Mucosa of stomach (tissue), 1 donor: ENCODE results near the gene SEC23B.
A peak's percentile ranks its signal among the peaks of the same experiment; 100 is the strongest.

Experiments
- H3K27me3 ChIP-seq: one replicate; pipeline ENCODE4 v1.7.0; 2013; ENCODE audit warnings: mild to moderate bottlenecking, low read length; ENCODE audit not compliant: control insufficient read depth, insufficient read depth
- H3K36me3 ChIP-seq: one replicate; pipeline ENCODE4 v1.7.0; 2013; ENCODE audit warnings: low read length; ENCODE audit not compliant: control insufficient read depth, insufficient read depth
- H3K4me1 ChIP-seq: one replicate; pipeline ENCODE4 v1.7.0; 2013; ENCODE audit warnings: mild to moderate bottlenecking, low read length; ENCODE audit not compliant: control insufficient read depth, insufficient read depth
- H3K4me3 ChIP-seq: one replicate; pipeline ENCODE4 v1.7.0; 2013; ENCODE audit warnings: low read length
- H3K9ac ChIP-seq: one replicate; pipeline ENCODE4 v1.7.0; 2013; ENCODE audit warnings: mild to moderate bottlenecking, low read length, moderate library complexity
- H3K9me3 ChIP-seq: one replicate; pipeline ENCODE4 v1.7.0; 2013; ENCODE audit warnings: mild to moderate bottlenecking, low read length, moderate library complexity; ENCODE audit not compliant: control insufficient read depth
- donor health status: Pancreatic carcinoma.

SEC23B gene

DNA sequence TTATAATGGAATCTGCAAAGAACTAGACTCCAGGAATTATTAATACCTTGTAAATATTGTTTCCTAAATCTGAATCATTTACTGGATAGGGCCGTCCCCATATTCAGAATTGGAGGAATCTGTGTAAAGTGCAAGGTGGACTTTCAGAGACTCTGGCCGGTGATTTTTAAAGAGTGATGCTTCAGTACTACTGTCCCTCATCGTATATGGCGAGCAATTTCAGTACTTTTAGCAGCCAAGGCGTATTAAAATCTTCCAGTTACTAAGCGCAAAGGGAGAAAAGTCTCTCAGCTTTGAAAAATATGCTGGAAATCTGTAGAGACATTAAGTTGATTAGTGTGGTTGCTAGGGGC, 60.0 kb downstream of the SEC23B start:
- Histone ChIP-seq H3K36me3 (no peaks in the 10 kb centered on the region), H3K9me3 (no peaks in the 10 kb centered on the region), H3K4me3 (peak overlapping the region; percentile 66), H3K27me3 (no peaks in the 10 kb centered on the region), H3K9ac (peak overlapping the region; percentile 74), H3K4me1 (no peaks in the 10 kb centered on the region)

DNA sequence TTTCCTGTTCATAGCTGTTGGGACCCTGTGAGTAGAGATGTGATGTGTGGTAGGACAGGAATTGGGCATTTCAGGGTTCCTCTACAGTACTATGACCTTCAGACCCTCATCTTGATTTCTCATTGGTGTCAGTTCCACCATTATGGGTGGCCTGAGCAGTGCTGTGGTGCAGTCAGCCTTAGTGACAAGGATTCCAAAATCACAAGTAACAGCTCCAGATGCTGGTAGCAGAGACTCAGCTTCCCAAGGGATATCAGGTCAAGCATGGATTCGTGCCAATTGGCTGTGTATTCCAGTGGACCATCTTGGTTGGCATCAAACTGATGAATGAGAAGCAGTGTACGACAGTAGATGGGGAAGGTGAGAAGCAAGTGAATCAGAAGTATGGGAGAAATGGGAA, 63.3 kb downstream of the SEC23B start:
- Histone ChIP-seq H3K9ac (no peak overlapping the region), H3K36me3 (no peaks in the 10 kb centered on the region), H3K27me3 (no peaks in the 10 kb centered on the region), H3K9me3 (no peaks in the 10 kb centered on the region), H3K4me1 (no peaks in the 10 kb centered on the region), H3K4me3 (no peak overlapping the region)

DNA sequence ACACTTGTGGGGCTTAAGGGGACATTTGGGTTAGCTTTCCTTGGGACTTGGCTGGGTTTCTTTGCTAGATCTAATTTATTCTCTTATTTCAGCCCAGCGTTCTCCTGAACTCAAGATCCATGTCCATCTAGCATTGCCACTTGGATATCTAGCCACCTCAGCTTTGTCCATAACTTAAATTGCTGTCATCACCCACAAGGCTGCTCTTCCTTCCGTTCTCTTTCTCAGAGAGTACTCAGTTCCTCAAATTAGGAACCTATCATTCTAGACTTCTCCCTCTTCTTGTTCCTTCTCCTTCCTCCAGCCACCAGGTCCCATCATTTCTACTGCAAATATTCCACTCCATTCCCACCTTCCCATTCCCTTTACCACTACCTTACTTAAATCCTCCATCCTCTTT, 63.8 kb downstream of the SEC23B start:
- Histone ChIP-seq H3K9ac (no peak overlapping the region), H3K9me3 (no peaks in the 10 kb centered on the region), H3K4me3 (no peak overlapping the region), H3K4me1 (no peaks in the 10 kb centered on the region), H3K27me3 (no peaks in the 10 kb centered on the region), H3K36me3 (no peaks in the 10 kb centered on the region)

DNA sequence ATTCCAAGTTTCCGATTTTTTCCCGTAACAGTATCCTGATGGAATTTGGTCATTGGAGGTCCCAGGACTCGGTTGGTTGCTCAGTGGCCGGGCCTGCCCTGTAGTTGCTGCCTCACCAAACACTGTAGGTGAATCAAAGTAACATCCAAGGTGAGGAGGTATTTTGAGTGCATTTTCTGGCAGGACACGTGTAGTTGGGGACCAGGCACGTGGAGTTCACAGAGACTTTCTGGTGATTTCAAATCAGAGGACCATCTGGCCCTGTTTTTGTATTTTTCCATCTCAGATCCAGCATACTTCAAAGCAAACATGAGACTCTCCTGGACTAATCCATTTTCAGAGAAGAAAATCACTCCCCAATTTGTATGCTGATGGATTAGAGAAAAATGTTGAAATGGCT, 70.2 kb downstream of the SEC23B start:
- H3K9ac ChIP-seq = no peak overlapping the region
- H3K27me3 ChIP-seq = no peaks in the 10 kb centered on the region
- no peaks in the 10 kb centered on the region for H3K36me3 ChIP-seq
- H3K4me3 ChIP-seq = no peak overlapping the region
- H3K4me1 ChIP-seq = no peaks in the 10 kb centered on the region
- H3K9me3 ChIP-seq = no peaks in the 10 kb centered on the region

DNA sequence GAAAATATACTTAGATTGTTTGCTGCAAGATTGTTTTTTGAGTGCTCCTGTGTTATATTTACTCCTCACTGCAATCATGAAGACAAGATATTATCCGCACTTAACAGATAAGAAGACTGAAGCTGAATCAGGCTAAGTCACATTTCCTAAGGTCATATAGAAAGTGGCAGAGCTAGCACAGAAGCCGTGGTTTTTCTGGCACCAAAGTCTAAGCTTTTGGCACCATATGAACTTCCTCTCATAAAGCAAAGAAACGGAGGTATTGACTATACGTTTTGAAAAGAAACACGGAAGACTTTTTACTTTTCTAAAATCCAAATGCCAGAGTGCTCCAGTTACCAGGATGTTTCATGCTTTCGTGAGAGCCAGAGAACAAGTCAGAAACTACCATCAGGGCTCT, 70.8 kb downstream of the SEC23B start:
- Histone ChIP-seq H3K9me3 (no peaks in the 10 kb centered on the region), H3K27me3 (no peaks in the 10 kb centered on the region), H3K4me3 (no peak overlapping the region), H3K36me3 (no peaks in the 10 kb centered on the region), H3K9ac (peak overlapping the region; percentile 35), H3K4me1 (no peaks in the 10 kb centered on the region)

DNA sequence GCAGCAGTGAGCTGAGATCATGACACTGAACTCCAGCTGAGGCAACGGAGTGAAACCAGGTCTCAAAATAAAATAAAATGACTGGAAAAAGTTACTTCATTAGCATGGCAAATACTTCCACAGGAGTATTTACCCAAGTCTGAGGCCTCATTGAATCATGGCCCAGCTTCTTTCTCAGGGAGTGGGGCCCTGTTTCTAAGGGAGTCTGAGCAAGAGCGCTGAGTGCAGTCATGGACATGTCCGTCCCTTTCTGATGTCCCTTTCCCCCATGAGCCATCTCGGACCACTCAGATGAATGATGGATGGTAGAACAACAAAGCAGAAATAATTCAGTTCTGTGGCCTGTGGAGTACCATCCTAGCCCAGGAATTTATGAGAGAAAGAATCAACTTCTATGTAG, 72.3 kb downstream of the SEC23B start:
- no peaks in the 10 kb centered on the region for H3K36me3 ChIP-seq
- H3K9me3 ChIP-seq = no peaks in the 10 kb centered on the region
- H3K4me3 ChIP-seq = no peak overlapping the region
- no peaks in the 10 kb centered on the region for H3K27me3 ChIP-seq
- no peak overlapping the region for H3K9ac ChIP-seq
- no peaks in the 10 kb centered on the region for H3K4me1 ChIP-seq

DNA sequence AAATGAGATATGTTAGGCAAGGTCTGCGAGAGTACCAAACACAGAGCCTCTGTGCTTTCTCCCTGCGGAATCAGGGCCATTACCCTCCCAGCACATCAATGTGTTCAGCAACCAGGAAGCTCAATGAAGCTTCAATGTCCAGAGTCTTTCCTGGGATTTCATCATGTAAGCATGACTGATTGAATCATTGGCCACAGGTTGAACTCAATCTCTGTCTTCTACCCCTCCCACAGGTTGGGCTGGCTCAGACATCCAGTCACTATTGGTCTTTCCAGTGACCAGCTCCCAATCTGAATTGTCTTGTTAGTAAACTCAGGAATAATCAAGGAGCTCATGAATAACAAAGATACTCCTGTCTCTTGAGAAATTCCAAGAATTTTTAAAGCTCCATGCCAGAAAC, 77.4 kb downstream of the SEC23B start:
- Histone ChIP-seq H3K9ac (no peak overlapping the region), H3K4me3 (no peak overlapping the region), H3K27me3 (no peaks in the 10 kb centered on the region), H3K9me3 (no peaks in the 10 kb centered on the region), H3K4me1 (no peaks in the 10 kb centered on the region), H3K36me3 (no peaks in the 10 kb centered on the region)

DNA sequence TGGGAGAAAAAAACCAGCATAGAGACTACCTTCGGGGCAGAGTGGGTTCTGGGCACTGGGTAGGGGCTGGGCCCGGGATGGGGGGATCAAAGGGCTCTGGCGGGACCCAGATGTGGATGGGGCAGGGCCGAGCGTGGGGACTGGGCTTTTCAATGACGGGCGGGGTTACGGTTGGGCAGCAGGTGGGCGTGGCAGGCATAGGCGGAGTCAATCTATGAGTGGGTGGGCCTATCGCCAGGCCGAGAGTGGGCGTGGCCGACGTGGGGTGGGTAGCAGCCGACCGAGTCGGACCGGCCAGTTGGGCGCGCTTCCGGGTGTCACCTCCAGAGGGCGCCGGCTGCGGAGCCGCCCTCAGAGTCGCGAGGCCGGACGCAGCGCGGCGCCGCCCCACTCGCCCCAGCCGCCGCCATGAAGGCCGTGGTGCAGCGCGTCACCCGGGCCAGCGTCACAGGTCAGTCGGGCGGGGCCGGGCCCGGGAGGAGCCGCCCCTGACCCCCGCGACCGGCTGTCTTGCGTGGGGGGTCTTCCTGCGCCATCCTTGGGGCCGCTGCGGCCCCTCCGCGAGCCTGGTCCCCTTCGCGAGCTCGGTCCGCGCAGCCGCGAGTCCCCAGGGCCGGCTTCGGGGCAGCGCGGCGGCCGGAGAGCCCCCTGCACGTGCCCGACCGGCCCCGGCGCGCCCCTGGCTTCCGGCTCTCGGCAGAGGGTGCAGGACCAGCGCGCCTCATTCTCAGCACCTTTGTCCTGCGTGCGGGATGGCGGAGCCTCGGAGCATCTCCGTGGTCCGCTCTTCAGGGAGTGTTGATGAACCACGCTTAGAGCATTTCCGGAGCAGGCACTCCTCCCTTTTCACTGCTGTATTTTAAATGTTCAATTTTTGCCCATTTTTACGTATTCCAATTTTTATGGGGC, 80.2 kb downstream of the SEC23B start, which contains the start of gene DTD1:
DTD1 (plus strand) TSS at position 390 of the 909 bp plus-strand sequence; CDS start at position 409, 19 bp downstream.
- H3K4me3 ChIP-seq = peak within 1 kb of the TSS; percentile 64
- H3K9ac ChIP-seq = peak within 1 kb of the TSS; percentile 76
- H3K27me3 ChIP-seq = no peaks in the 10 kb centered on the region
- no peaks in the 10 kb centered on the region for H3K36me3 ChIP-seq
- H3K4me1 ChIP-seq = no peaks in the 10 kb centered on the region
- H3K9me3 ChIP-seq = no peaks in the 10 kb centered on the region

DNA sequence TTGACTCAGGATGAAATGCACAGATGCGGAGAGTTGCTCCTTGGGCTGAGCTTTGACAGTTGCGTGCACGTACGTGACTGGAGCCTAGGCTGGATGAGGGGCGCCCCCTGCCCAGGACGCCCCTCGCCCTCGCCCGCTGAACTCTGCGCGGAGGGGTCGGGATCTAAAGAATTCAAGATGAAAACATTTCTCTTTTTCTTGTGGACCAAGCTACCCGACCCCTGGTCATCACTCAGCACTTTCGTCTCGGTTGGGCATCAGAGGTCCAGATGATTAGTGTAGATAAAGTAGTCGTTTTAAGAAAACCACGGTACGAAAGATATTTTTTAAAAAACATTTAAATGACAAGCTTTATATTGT, 80.8 kb downstream of the SEC23B start:
- Histone ChIP-seq H3K9me3 (no peaks in the 10 kb centered on the region), H3K4me3 (peak overlapping the region; percentile 64)

DNA sequence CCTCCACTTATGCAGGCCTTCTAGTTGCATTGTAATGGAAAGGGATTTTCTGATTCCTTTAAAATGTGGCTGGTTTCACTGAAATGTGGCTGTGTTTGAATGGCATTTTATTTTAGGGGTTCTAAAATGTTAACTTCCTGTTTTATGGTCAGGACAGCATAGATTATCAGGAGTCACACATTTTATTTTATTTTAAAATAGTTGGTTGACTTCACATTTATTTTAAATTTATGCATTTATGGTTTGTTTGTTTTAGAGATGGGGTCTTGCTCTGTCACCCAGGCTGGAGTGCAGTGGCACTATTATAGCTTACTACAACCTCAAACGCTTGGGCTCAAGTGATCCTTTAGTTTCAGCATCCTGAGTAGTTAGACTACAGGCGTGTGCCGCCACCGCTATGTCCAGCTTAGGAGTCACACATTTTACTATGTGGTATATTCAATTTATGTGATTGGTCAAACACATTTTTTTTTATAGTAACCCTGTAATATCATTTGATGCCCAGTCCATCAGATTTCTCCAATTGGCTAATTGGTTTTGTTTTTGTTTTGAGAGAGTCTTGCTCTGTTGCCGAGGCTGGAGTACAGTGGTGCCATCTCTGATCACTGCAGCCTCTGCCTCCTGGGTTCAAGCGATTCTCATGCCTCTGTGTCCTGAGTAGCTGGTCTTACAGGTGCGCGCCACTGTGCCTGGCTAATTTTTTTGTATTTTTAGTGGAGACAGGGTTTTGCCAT, 82.4 kb downstream of the SEC23B start:
- Histone ChIP-seq H3K9me3 (no peaks in the 10 kb centered on the region), H3K9ac (no peak overlapping the region), H3K4me1 (no peaks in the 10 kb centered on the region), H3K27me3 (no peaks in the 10 kb centered on the region), H3K36me3 (no peaks in the 10 kb centered on the region), H3K4me3 (no peak overlapping the region)

More for the DNA sequence above, 80.8 kb downstream of the SEC23B start:
- Histone ChIP-seq H3K9ac (peak overlapping the region; percentile 76), H3K27me3 (no peaks in the 10 kb centered on the region), H3K36me3 (no peaks in the 10 kb centered on the region), H3K4me1 (no peaks in the 10 kb centered on the region)

DNA sequence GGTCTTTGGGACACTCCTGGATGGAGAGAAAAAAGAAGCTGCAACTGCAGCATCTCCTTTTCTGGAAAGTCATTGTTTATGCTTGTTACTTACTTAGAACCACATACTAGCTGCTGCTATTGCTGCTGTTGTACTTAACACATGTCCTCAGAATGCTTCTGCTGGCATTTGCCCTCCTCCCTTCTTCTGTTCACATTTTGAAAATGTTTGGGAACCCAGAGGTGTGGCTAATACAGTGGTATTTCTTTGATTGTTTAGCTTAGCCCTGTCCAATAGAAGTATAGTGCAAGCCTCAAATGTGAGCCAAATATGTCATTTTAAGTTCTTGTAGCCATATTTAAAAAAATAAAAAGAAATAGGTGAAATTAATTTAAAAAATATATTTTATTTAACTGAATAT, 88.5 kb downstream of the SEC23B start:
- Histone ChIP-seq H3K4me3 (no peak overlapping the region), H3K9ac (no peak overlapping the region), H3K9me3 (no peaks in the 10 kb centered on the region), H3K36me3 (no peaks in the 10 kb centered on the region), H3K27me3 (no peaks in the 10 kb centered on the region), H3K4me1 (no peaks in the 10 kb centered on the region)

DNA sequence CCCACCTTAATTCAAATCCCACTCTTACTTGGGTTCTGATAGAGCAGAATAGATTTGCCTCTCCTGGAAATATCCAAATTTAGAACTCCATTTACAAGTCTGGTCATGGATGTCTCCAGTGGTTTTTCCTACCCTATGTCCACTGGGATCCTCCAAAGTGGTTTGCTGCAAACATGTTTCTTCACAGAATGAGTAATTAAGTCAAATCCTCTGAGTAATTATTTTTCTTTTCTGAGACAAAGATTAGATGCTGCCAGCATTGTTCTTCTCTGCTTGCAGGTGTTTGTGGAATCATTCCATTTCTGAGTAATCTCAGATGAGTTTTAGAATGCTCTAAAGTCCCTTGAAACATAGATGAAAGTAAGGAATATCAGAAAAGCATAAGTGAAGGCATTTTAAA, 102.0 kb downstream of the SEC23B start:
- no peaks in the 10 kb centered on the region for H3K9me3 ChIP-seq
- no peak overlapping the region for H3K4me3 ChIP-seq
- H3K36me3 ChIP-seq = no peaks in the 10 kb centered on the region
- no peak overlapping the region for H3K9ac ChIP-seq
- H3K27me3 ChIP-seq = no peaks in the 10 kb centered on the region
- H3K4me1 ChIP-seq = no peaks in the 10 kb centered on the region
